NCI-H2081 treated with DMSO at 0.1 percent for 48 hours (cell line): ENCODE data around the gene SLC2A13.
"Not testable (repeated sequence)": the region's sequence is repeated elsewhere in the genome, so short reads cannot be mapped to it uniquely, and the experiment has no call there.

Experiments used
- DNase-seq: peaks from one replicate; lab custom pipeline; 2025; lab: John Stamatoyannopoulos, UW

SLC2A13 gene

DNA sequence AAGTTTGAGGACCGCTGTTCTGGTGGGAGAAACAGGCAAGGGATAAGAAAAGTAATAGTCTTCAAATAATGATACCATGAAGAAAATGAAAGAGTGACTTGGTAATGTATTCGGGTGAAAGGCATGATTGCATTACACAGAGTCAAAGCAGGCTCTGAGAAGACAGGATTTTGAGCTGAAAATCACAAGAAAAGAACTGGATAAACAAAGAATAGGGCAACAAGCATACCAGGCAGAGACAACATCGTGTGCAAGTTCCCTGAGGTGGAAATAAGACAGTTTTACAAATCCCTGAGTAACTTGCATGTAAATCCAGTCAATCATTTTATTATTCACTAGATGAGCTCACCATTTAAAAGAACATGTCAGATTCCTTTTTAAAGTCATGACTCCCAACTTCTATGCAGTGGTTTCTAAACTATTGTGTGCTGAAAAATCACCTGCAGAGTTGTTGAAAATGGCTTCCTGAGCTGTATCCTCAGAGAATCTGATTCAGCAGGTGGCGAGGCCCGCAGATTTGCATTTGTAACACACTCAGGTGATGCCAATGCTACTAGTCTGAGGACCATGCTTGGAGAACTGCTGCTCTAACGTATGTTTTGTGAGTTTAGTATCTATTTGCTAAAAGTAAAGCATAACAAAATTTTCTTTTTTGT is 353.3 kb downstream of the SLC2A13 start:
- DNase-seq: no peak

DNA sequence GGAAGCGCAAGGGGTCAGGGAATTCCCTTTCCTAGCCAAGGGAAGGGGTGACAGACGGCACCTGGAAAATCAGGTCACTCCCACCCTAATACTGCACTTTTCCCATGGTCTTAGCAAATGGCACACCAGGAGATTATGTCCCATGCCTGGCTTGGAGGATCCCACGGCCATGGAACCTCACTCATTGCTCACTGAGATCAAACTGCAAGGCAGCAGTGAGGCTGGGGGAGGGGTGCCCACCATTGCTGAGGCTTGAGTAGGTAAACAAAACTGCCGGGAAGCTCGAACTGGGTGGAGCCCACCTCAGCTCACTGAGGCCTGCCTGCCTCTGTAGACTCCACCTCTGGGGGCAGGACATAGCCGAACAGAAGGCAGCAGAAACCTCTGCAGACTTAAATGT is 359.7 kb downstream of the SLC2A13 start:
- DNase-seq: not testable (repeated sequence)

DNA sequence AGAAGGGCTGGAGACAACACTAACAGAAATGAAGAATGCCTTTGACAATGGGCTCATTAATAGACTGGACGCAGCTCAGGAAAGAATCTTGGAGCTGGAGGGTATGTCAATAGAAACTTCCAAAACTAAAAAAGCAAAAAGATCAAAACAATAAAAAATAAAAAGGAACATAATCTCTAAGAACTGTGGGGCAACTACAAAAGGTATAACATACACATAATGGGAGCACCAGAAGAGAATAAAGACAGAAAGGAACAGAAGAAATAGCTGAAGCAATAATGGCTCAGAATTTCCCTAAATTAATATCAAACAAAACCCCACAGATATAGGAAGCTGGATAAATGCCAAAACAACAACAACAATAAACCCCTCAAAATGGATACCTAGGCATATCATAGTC is 362.2 kb downstream of the SLC2A13 start:
- DNase-seq: no peak

DNA sequence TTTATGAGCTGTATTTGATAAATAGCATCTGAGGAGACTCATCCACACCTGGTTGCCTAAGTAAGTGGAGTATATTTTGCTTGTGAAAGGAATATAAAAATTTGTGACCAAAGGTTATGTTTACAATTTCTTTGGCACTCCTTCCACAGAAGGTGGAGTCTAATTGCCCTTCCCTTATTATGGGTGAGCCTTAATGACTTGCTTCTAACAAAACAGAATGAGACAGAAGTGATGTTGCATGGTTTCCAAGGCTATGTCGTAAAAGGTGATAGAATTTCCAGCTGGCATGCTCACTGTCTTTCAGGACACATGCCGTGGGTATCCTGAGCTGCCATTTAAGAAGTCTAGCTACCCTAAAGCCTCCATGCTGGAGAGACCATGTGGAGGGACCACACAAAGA is 369.5 kb downstream of the SLC2A13 start:
- DNase-seq: peak; percentile 7

DNA sequence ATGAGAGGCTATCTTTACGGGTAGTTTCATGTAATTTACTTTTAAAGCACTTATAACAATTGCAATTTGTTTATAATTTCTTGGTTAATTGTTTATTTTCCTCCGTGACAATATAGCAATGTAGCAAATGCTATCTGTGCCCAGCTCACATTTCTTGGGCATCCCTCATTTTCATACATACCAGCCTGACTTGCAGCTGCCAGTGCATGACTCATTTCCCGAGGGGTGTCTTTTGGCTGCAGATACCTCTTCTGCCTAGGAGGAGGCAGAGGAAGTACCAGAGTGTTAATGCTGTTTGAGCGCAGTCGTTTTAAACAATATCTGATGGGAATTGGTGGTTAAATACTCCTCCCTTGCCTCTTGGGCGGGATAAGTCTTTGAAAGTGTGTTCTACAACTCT is 382.1 kb downstream of the SLC2A13 start:
- no peak for DNase-seq

DNA sequence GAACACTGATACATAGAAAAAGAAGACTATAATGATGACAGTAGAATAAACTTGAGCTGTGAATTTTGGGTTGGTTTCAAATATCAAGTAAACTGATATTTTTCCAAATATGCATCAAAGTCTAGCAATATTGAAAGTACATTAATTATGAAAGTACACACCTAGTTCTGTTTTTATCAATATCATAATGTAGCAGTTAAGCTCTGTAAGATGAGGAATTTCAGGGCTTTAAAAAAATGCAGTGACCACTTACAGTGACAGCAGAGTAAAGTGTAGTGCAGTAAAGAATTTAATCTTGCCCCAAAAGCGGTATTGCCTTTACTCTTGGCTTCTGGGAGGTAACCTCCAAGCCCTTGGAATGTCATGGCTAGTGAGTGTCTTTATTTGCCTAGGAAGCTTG is 383.4 kb downstream of the SLC2A13 start:
- no peak for DNase-seq

DNA sequence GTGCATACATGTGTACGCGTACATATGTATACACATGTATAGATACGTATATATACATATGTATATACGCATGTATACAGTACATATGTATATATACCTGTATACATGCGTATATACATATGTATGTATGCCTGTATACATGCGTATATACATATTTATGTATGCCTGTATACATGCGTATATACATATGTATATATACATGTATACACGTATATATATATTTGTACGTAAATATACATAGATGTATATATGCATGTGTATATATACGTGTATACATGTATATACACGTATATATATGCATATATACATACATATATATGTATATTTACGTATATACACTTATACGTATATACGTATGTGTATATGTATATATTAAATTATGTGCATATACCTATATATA is 392.3 kb downstream of the SLC2A13 start:
- DNase-seq: no peak

DNA sequence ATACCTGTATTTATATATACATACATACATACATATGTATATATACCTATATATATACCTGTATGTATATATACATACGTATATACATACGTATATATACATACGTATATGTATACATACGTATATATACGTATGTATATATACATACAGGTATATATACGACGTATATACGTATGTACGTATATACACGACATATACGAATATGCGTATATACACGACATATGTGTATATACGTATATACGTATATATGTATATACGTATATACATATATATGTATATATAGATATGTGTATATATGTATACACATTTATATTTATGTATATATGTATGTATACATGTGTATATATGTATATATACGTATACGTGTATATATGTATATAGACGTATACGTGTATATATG is 393.5 kb downstream of the SLC2A13 start:
- no peak for DNase-seq
